OCI-LY7 (cell line): ENCODE measurements around the gene CSN1S1. TPM values are rescaled to one million over a fixed set of nuclear protein-coding genes. Genes with fewer than 3 reads are reported as not detected.

Source experiments
- BruUV-seq: library from RNA; stranded (reverse); fragments of 400-500 nt; replicated peaks from 2 replicates; lab custom pipeline; 2021; lab: Mats Ljungman, UMichigan
- CTCF ChIA-PET: fragments of 300-600 bp; sonication (Branson Sonifier 250); formaldehyde crosslinking; loops from one replicate; lab custom pipeline; 2022; ENCODE audit warnings: antibody characterized with exemption; ENCODE audit not compliant: unreplicated experiment; lab: Charles Lee
- POLR2A ChIA-PET: fragments of 300-600 bp; sonication (Branson Sonifier 250); formaldehyde crosslinking; loops from one replicate; lab custom pipeline; 2022; ENCODE audit warnings: antibody characterized with exemption; lab: Charles Lee
- DNase-seq: peaks from one replicate; pipeline ENCODE4 v3.0.0-alpha.2; 2015; ENCODE audit warnings: low spot score
- H2AFZ ChIP-seq: fragments of 200-600 bp; sonication (generic), shearing (Covaris generic); 2 replicates; pipeline ENCODE4 v1.6.1; 2014; ENCODE audit warnings: mild to moderate bottlenecking, antibody characterized with exemption, low read length, moderate library complexity
- H3K27ac ChIP-seq: fragments of 200-600 bp; sonication (generic); 2 replicates; pipeline ENCODE4 v1.5.1; 2014; ENCODE audit warnings: mixed run types, low read depth, mild to moderate bottlenecking, moderate library complexity, low read length, inconsistent platforms; ENCODE audit not compliant: poor library complexity, severe bottlenecking
- H3K36me3 ChIP-seq: fragments of 200-600 bp; sonication (generic); 2 replicates; pipeline ENCODE4 v1.6.1; 2014; ENCODE audit warnings: mild to moderate bottlenecking, antibody characterized with exemption, low read length, moderate library complexity, mixed read lengths; ENCODE audit not compliant: insufficient read depth
- H3K4me1 ChIP-seq: fragments of 200-600 bp; sonication (generic); 2 replicates; pipeline ENCODE4 v1.5.1; 2014; ENCODE audit warnings: mild to moderate bottlenecking, low read length; ENCODE audit not compliant: insufficient read depth, poor library complexity, severe bottlenecking
- H3K4me2 ChIP-seq: fragments of 200-600 bp; sonication (generic); 2 replicates; pipeline ENCODE4 v1.6.1; 2014; ENCODE audit warnings: mild to moderate bottlenecking, low read length
- H3K4me3 ChIP-seq: fragments of 200-600 bp; sonication (generic); 2 replicates; pipeline ENCODE4 v1.5.1; 2014; ENCODE audit warnings: mild to moderate bottlenecking, low read depth, low read length; ENCODE audit not compliant: poor library complexity, severe bottlenecking
- H3K79me2 ChIP-seq: fragments of 200-600 bp; sonication (generic); 2 replicates; pipeline ENCODE4 v1.6.1; 2016; ENCODE audit warnings: low read depth, mild to moderate bottlenecking, low read length, moderate library complexity, mixed read lengths; ENCODE audit not compliant: insufficient read depth
- H3K9me2 ChIP-seq: fragments of 200-600 bp; sonication (generic); 2 replicates; pipeline ENCODE4 v1.6.1; 2016; ENCODE audit warnings: mild to moderate bottlenecking, low read length, mixed read lengths; ENCODE audit not compliant: insufficient read depth
- H3K9me3 ChIP-seq: fragments of 200-600 bp; sonication (generic); 2 replicates; pipeline ENCODE4 v1.6.1; 2014; ENCODE audit warnings: mild to moderate bottlenecking, mixed run types, low read length, mixed read lengths
- H4K20me1 ChIP-seq: fragments of 200-600 bp; sonication (generic); 2 replicates; pipeline ENCODE4 v1.6.1; 2014; ENCODE audit warnings: mild to moderate bottlenecking, antibody characterized with exemption, low read length, moderate library complexity, mixed read lengths; ENCODE audit not compliant: insufficient read depth
- CTCF ChIP-seq: fragments of 200-600 bp; sonication (generic); conservative IDR thresholded peaks from 2 replicates; pipeline ENCODE4 v1.5.1; 2014; ENCODE audit warnings: mild to moderate bottlenecking, antibody characterized with exemption, low read length, moderate library complexity, mixed read lengths
- EZH2phosphoT487 ChIP-seq: fragments of 200-600 bp; sonication (generic); IDR thresholded peaks from 2 replicates; pipeline ENCODE4 v1.6.1; 2018; ENCODE audit warnings: low read depth, borderline replicate concordance, mild to moderate bottlenecking, mixed run types, antibody characterized with exemption, low read length, moderate library complexity, mixed read lengths
- intact Hi-C: fragments of 100-400 bp; cut with micrococcal nuclease; formaldehyde crosslinking; loops from one replicate; pipeline ENCODE4 v1.10.0; 2022; ENCODE audit not compliant: unreplicated experiment
- total RNA-seq, 2 experiments: library from RNA; depleted of rRNA in 1 of 2; stranded (reverse); fragments of >200 nt in 1 of 2; shearing (Covaris generic) in 1 of 2; gene quantifications; 2 replicates each; pipeline ENCODE4 v1.2.3, GENCODE V29; 2014 to 2022

The CSN1S1 gene
- total RNA-seq, 2 experiments from 2014 or later, result not detected

DNA sequence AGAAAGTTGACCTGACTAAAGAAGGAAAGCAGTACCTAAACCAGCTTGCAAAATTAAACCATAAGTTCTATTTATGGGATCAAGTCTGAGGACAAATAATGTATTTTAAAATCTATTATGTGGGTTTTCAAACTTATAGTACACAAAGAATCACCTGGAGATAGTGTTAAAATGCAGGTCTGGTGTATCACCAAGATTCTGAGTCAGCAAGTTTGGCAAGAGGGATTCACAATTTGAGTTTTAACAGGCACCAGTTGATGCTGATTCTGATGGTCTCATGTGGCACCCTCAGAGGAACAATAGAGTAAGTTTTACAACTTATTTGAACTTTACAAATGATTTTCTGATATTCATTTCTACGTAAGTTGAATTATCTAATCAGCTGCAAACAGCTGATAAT, 55.8 kb downstream of the CSN1S1 start:
- Histone ChIP-seq H3K27ac (no peak overlapping the region), H3K9me2 (no peaks in the 10 kb centered on the region), H3K36me3 (no peaks in the 10 kb centered on the region), H3K9me3 (no peaks in the 10 kb centered on the region), H3K4me2 (no peak overlapping the region), H2AFZ (no peak overlapping the region), H3K4me1 (no peaks in the 10 kb centered on the region), H3K4me3 (no peak overlapping the region), H4K20me1 (no peaks in the 10 kb centered on the region), H3K79me2 (no peaks in the 10 kb centered on the region)
- no peak for TF ChIP-seq CTCF
- TF ChIP-seq EZH2phosphoT487, result no peak
- no TSS peak for BruUV-seq
- intact Hi-C loops, result no loop called here
- ChIA-PET POLR2A (interaction anchor here (0.6 kb wide), 1 partner anchor 28 kb away, joined by 3 read pairs; no protein-coding TSS in a partner anchor), CTCF (no interaction called here)
- DNase-seq, result no peak

DNA sequence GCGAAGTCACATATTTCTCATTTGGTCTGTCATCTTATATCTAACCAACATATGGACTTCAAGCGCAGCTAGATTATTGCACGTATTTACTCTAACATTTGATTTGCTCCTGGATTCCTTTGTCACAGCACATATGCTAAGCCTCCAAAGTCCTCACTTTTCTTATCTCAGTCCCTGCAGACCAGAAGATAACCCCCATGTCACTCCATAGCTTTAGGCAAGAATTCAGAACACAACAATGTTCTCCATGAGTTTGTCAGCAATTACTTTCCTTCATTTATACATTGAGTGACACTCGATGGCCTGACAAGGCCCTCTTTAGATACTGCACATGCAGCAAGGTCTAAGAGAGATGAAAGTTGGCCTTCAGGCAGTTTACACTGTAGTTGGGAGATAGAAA, 60.1 kb downstream of the CSN1S1 start:
- ChIA-PET POLR2A (no interaction called here), CTCF (no interaction called here)

More for the DNA sequence above, 60.1 kb downstream of the CSN1S1 start:
- Histone ChIP-seq H3K9me2 (no peaks in the 10 kb centered on the region), H3K79me2 (no peaks in the 10 kb centered on the region), H3K4me3 (no peak overlapping the region), H4K20me1 (no peaks in the 10 kb centered on the region), H2AFZ (no peak overlapping the region), H3K4me2 (no peak overlapping the region), H3K36me3 (no peaks in the 10 kb centered on the region), H3K4me1 (no peaks in the 10 kb centered on the region), H3K27ac (no peak overlapping the region), H3K9me3 (no peaks in the 10 kb centered on the region)
- TF ChIP-seq CTCF (no peak), EZH2phosphoT487 (no peak)
- BruUV-seq, result no TSS peak
- intact Hi-C loops, result no loop called here
- no peak for DNase-seq
